A673 (cell line): ENCODE measurements around the gene ACTL7A.

ENCODE experiments used
- CTCF ChIP-seq: fragments of 300-800, 200-600 bp; sonication (generic); conservative IDR thresholded peaks from 2 replicates; pipeline ENCODE4 v1.5.1; 2017; ENCODE audit warnings: low read depth, mild to moderate bottlenecking, antibody characterized with exemption, low read length, moderate library complexity, mixed read lengths
- EZH2 ChIP-seq: fragments of 200-600 bp; sonication (generic); IDR thresholded peaks from 2 replicates; pipeline ENCODE4 v1.6.1; 2017; ENCODE audit warnings: borderline replicate concordance, low read depth, mild to moderate bottlenecking, mixed read lengths, antibody characterized with exemption, low read length; ENCODE audit not compliant: poor library complexity, severe bottlenecking

- TF ChIP-seq CTCF, result no peak
- TF ChIP-seq EZH2, result no peak
These were observed 23.7 kb downstream of the ACTL7A start for GRCh38 chr9:108885643-108886348.
